Epithelial cell of esophagus (primary cell): ENCODE measurements around the gene AQP5.

Experiments used
- DNase-seq: peaks from one replicate; pipeline ENCODE4 v3.0.0; 2010; ENCODE audit warnings: low read depth
- H3K4me3 ChIP-seq: 2 replicates; pipeline ENCODE4 v1.5.1; 2011; ENCODE audit warnings: mild to moderate bottlenecking, low read length, control low read depth
- TF ChIP-seq, protein P1 (sequence below): IDR thresholded peaks from 2 replicates; pipeline ENCODE4 v1.5.1; 2011; ENCODE audit warnings: low read depth, mild to moderate bottlenecking, low read length, control low read depth, inconsistent platforms; ENCODE audit not compliant: insufficient read depth; ENCODE audit errors: missing control alignments

The AQP5 gene

DNA sequence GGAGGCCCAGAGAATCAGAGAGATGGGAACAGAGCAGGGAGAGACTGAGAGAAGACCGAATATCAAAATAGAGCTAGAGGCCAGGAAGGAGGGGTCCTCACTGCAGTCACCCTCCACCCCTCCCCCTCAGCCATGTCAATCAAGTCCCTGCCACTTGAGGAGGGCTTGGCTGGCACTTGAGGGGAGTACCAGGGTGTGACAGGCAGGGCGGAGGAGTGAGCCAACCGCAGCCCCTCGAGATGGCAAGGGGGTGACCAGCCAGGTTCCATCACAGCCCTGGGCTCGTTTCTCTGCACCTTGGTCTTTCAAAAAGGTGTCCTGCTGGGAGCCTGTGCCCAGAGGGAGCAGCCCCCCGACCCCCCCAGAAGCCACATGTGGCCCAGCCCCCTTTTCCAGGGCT, 4.2 kb downstream of the AQP5 start:
- TF ChIP-seq, protein P1, sequence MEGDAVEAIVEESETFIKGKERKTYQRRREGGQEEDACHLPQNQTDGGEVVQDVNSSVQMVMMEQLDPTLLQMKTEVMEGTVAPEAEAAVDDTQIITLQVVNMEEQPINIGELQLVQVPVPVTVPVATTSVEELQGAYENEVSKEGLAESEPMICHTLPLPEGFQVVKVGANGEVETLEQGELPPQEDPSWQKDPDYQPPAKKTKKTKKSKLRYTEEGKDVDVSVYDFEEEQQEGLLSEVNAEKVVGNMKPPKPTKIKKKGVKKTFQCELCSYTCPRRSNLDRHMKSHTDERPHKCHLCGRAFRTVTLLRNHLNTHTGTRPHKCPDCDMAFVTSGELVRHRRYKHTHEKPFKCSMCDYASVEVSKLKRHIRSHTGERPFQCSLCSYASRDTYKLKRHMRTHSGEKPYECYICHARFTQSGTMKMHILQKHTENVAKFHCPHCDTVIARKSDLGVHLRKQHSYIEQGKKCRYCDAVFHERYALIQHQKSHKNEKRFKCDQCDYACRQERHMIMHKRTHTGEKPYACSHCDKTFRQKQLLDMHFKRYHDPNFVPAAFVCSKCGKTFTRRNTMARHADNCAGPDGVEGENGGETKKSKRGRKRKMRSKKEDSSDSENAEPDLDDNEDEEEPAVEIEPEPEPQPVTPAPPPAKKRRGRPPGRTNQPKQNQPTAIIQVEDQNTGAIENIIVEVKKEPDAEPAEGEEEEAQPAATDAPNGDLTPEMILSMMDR, result no peak
- no peak for DNase-seq
- no peak overlapping the region for H3K4me3 ChIP-seq

DNA sequence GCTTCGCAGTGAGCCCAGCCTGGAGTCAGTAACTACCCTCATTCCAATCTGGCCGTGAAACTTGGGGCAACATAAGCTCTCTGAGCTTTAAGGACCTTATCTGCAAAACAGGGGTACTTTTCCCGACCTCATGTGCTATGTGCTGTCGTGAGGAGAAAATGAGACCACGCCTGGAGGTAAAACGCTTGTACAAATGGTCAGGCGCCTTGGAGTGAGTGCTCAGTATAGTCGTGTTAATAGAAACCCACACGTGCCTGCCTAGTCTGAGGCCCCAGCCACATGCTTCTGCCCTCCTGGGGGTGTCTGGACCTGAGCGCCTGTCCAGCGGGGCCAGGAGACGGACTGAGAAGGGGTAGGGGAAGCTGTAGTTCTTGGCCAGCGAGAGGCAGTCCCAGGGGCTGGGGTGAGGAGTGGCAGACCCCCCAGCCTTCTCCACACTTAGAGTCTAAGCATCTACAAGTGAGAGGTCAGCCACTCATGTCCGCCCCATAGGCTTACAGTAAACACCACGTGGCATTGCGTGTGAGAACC, 4.9 kb downstream of the AQP5 start:
- no peak overlapping the region for H3K4me3 ChIP-seq
- TF ChIP-seq, protein P1, result no peak
- DNase-seq, result no peak

DNA sequence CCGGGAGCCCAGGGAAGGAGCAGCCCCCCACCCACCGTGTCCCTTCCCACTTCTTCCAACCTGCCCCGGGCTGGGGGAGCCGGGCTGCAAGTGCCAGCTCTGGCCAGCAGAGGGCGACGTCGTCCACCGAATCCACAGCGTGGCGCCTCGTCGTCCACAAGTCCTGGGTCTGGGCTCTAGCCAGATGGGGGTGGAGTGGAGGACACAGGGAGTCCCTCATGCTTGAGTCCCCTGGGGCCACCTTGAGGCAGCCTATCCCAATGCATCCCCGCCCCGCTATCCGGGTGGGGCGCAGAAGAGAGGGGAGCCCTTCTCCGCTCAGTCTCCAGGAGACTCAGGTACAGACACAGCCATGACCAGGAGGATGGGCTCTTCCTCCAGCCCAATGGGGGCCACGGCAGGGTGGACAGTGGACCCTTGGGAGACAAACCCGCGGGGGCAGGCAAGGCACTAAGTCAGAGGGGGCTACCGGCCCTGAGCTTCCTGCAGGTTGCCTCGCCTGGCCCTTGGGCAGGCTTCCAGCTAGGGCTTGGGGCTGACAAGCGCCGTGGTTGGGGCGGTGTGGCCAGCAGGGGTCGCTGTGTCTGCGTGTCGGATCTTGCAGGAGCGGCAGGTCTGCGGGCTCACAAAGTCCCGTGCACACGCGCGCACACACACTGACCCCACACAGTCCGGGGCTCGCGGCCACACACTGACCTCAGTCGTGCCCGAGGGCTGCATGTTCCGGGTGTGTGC, 5.5 kb downstream of the AQP5 start:
- TF ChIP-seq, protein P1, result peak; percentile 86
- DNase-seq, result peak; percentile 89
- peak overlapping the region; percentile 54 for H3K4me3 ChIP-seq

GRCh38 chr12:49967777-49968250, 6.1 kb downstream of the AQP5 start:
- TF ChIP-seq, protein P1, result no peak
- peak overlapping the region; percentile 54 for H3K4me3 ChIP-seq
- no peak for DNase-seq

GRCh38 chr12:49968471-49968870, 6.8 kb downstream of the AQP5 start:
- no peak overlapping the region for H3K4me3 ChIP-seq
- TF ChIP-seq, protein P1, result no peak
- DNase-seq, result no peak

- TF ChIP-seq, protein P1, result no peak
- no peak overlapping the region for H3K4me3 ChIP-seq
- DNase-seq, result no peak
Measured at GRCh38 chr12:49969027-49969426, 7.4 kb downstream of the AQP5 start.
